ENCODE measurements around the gene ARHGAP24.

GRCh38 chr4:85570388-85570787, 95.4 kb downstream of the ARHGAP24 start:
- TF ChIP-seq CTCF (IDR thresholded peaks at IDR 0.05; ENCODE audit: poor library complexity) (no peak), EZH2 (IDR thresholded peaks at IDR 0.05; ENCODE audit: borderline replicate concordance) (no peak)
